ENCODE data around the gene SLC39A6.
"Not testable (repeated sequence)": the region's sequence is repeated elsewhere in the genome, so short reads cannot be mapped to it uniquely, and the experiment has no call there.

Gene SLC39A6

DNA sequence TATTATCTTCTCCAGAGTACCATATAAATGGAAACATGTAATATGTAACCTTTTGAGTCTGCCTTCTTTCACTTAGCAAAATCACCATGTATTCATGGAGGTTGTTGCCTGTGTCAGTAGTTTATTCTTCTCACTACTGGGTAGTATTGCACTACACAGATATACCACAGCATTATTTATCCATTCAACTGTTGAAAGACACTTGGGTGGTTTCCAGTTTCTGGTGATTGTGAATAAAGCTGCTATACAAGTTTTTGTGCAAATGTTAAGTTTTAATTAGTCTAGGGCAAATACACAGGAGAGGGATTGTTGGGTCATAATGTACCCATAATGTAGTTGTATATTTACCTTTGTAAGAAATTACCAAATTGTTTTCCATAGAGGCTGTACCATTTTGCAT, 32.2 kb downstream of the SLC39A6 start:
- DNase-seq, result no peak

DNA sequence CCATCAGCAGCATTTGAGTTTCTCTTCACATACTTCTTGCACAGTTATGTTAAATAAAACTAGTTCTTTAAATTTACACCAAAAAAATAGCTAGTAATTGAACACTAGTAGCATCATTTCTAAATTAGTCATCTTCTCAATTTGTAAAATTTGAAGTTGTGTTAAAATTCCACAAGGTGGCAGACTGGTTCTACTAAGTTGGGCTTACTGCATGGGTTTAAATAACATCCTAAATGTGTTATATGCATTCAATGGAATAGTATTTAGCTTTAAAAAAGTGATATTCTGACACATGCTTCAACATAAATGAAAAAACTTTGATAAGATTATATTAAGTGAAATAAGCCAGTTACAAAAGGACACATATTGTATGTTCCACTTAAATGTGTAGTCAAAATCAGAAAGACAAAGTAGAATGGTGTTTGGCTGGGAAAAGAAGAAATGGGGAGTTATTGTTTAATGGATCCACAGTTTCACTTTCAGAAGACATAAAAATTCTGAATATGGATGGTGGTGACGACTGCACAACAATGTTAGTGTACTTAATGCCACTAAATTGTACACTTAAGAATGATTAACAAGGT, 33.1 kb downstream of the SLC39A6 start:
- no peak for DNase-seq

DNA sequence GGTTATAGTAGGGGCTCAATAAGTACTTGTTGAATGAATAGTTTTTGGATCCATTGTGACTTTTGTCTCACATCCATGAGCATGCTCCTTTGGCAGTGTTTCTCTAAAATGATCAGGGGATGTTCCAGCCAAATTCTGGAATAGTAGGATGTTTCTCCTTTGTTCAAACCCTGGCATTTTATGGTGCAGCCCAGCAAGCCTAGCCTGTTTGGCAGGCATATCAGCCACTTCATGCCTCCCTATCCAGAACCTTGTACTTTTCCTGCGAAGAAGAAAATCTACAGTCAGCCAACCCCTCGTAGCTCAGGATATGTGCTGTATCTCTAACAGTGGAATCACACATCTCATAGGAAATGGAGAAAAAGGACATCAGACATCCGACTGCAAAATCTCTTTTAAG, 34.7 kb downstream of the SLC39A6 start:
- no peak for DNase-seq

DNA sequence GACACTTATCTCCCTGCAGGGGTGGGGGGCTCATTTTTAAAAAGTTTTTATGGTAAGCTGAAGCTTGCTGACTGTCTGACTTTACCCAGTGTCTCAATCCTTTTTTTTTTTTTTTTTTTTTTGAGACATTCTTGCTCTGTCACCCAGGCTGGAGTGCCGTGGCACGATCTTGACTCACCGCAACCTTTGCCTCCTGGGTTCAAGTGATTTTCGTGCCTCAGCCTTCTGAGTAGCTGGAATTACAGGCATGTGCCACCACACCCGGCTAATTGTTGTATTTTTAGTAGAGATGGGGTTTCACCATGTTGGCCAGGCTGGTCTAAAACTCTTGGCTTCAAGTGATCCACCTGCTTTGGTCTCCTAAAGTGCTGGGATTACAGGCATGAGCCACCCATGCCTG, 37.0 kb downstream of the SLC39A6 start:
- not testable (repeated sequence) for DNase-seq

DNA sequence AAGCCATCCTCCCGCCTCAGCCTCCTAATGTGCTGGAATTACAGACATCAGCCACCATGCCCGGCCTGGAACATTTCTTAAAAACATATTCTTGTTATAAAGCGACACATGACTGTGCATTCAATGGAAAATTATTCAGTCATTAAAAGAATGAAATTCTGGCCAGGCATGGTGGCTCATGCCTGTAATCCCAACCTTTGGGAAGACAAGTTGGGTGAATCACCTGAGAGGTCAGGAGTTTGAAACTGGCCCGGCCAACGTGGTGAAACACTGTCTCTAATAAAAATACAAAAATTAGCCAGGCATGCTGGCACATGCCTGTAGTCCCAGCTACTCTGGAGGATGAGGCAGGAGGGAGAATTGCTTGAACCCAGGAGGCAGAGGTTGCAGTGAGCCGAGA, 40.1 kb downstream of the SLC39A6 start:
- DNase-seq, result no peak

DNA sequence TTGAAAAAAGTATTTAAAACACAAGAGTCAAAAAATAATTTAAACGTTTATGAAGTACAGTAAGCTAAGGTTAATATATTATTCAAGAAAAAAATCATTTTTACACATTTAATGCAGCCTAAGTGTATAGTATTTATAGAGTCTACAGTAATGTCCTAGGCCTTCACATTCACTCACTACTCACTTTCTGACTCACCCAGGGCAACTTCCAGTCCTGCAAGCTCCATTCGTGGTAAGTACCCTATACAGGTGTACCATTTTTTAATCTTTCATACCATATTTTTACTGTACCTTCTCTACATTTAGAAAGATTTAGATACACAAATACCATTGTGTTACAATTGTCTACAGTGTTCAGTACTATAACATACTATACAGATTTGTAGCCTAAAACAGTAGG, 40.9 kb downstream of the SLC39A6 start:
- DNase-seq, result no peak

DNA sequence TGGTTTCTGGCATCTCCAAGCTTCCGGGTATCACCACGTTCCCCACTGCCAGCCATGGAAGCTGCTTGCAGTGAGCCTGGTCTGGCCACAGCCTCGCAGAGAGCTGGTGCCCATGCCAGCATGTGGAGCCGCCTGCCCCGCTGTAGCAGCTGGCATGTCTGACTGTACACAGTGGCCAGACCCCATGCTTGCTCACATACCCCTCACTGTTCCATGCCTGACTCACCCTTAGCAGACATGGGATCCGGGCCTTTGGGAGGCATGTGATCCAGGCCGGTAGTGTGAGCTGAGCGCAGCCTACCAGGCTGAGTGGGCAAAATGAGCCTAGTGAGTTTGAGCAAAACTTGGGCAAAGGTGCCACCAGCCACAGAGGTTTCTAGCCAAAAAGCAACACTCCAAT, 43.0 kb downstream of the SLC39A6 start:
- DNase-seq, result no peak

DNA sequence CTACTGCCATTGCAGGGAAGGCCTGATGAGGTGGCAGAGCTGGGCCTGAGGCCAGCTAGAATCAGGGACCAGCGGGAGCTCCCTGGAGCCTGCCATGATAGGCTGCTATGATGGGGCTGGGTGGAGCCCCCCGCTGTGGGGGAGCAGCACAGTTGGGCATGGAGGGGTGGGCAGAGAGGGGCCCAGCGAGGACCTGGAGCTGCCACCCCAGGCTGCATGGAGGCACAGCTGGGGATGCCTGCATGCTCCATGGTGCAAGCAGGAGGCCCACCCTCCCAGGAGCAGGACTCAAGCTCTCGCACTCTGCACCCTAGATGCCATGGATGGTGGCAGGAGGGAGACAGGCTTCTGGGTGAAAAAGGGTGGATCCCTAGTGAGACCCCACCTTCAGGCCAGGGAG, 43.9 kb downstream of the SLC39A6 start:
- no peak for DNase-seq

DNA sequence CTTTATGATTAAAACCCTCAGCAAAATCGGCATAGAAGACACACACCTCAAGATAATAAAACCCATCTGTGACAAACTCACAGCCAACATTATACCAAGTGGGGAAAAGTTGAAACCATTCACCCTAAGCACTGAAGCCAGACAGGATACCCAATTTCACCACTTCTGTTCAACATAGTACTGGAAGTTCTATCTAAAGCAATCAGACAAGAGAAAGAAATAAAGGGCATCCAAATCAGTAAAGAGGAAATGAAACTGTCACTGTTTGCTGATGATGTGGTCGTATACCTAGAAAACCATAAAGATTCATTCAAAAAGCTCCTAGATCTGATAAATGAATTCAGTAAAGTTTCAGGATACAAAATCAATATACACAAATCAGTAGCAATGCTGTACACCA, 45.4 kb downstream of the SLC39A6 start:
- DNase-seq, result no peak

DNA sequence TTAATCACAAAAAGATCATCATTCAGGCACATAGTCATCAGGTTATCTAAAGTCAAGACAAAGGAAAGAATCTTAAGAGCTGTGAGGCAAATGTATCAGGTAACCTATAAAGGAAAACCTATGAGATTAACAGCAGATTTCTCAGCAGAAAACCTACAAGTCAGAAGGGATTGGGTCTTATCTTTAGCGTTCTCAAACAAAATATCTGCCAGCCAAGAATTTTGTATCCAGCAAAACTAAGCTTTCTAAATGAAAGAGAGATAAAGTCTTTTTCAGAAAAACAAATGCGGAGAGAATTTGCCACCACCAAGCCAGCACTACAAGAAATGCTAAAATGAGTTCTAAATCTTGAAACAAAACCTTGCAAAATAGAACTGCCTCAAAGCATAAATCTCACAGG, 48.0 kb downstream of the SLC39A6 start:
- DNase-seq, result not testable (repeated sequence)

DNA sequence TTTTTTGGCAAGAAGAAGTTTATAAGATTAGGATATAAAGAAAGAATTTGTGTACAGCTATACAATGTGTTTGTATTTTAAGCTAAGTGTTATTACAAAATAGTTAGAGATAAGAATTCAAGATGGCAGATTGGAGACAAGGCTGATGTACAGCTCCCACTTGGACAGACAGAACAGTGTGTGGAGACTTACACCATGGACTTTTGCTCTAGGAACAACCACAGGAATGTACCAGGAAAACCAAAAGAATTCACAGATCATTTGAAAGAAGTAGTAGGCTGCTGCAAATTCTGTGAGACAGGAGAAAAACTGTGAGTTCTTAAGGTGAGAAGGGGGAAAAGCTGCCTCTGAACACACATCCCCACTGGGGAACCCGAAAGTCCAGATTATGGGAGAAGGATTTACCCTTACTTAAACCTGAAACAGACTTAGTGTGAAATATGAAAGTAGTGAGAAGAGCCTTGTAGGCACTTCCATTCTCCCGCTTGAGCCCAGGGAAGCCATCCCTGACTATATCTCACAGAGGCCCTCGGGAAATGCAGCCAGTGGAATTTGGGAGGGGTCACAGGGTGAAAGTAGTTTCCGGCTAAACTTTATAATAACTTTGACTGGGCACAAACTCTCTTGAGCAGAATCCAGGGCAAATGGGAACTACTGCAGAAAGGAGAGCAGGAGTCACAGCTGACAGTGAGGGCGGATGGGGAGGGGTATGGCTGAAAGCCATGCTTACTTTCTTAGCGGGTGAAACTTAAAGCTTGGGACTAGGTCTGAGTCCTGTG, 50.2 kb downstream of the SLC39A6 start:
- no peak for DNase-seq

DNA sequence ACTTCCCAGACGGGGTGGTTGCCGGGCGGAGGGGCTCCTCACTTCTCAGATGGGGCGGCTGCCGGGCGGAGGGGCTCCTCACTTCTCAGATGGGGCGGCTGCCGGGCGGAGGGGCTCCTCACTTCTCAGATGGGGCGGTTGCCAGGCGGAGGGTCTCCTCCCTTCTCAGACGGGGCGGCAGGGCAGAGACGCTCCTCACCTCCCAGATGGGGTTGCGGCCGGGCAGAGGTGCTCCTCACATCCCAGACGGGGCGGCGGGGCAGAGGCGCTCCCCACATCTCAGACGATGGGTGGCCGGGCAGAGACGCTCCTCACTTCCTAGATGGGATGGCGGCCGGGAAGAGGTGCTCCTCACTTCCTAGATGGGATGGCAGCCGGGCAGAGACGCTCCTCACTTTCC, 51.4 kb downstream of the SLC39A6 start:
- DNase-seq, result not testable (repeated sequence)

DNA sequence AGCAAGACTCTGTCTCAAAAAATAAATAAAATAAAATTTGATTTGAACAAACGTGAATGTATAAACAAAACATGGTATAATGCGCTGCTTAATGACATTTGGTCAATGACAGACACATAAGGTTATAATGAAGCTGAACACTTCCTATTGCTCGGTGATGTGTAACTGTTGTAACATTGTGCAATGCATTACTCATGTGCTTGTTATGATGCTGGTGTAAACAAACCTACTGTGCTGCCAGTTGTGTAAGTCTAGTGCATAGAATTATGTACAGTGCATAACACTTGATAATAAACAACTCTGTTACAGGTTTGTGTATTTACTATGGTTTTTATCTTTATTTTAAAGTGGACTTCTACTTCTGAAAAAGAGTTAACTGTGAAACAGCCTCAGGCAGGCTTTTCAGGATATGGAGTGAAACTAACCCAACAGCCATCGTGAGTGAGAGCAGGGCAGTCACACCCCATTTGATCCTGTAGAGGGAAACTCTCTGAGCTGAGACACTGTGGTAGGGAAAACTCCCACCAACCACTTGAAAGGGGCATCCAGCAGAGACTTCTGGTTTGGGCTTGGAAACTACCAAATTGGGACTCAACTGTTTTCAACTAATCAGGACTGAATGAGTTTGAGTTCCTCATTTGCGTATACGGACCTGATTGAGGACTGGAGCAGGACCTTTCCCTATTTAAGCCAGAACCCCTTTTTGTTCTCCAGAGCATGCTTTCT, 53.1 kb downstream of the SLC39A6 start:
- no peak for DNase-seq

DNA sequence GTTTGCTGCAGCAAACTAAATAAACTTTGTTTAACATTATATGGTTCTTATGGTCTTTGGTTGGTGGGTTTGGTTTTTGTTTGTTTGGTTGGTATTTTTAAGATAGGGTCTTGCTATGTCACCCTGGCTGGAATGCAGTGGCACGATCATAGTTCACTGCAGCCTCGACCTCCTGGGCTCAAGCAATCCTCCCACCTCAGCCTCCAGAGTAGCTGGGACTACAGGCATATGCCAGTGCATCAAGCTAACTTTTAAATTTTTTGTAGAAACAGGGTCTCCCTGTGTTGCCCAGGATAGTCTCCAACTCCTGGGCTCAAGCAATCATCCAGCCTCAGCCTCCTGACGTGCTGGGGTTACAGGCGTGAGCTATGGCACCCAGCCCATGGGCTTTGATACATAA, 54.7 kb downstream of the SLC39A6 start:
- DNase-seq, result no peak

DNA sequence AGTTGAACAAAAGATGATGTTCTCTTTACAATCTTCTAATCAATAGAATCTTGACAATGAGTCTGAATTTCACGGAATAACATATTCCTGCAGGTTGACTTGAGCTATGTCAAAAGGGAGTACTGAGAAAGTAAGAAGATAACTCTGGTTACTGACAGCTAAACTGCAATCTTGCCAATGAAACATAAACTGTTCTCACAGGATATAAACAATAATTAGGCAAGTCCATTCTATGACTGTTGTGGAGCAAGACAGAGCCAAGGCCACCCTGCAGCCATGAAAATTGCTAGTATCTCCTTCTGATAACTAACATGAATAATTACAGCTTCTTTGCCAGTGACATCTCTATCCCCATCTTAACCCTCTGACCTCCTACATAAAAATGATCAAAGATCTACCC, 55.5 kb downstream of the SLC39A6 start:
- no peak for DNase-seq

DNA sequence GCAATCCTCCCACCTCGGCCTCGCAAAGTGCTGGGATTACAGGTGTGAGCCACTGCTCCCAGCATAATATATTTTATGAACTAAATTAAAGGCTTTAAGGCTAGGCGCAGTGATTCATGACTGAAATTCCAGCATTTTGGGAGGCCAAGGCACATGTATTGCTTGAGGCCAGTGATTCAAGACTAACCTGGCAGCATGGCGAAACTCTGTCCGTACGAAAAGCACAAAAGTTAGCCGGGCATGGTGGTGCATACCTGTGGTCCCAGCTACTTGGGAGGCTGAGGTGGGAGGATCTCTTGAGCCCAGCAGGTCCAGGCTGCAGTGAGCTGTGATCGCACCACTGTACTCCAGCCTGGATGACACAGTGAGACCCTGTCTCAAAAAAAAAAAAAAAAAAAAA, 56.7 kb downstream of the SLC39A6 start:
- DNase-seq, result not testable (repeated sequence)

DNA sequence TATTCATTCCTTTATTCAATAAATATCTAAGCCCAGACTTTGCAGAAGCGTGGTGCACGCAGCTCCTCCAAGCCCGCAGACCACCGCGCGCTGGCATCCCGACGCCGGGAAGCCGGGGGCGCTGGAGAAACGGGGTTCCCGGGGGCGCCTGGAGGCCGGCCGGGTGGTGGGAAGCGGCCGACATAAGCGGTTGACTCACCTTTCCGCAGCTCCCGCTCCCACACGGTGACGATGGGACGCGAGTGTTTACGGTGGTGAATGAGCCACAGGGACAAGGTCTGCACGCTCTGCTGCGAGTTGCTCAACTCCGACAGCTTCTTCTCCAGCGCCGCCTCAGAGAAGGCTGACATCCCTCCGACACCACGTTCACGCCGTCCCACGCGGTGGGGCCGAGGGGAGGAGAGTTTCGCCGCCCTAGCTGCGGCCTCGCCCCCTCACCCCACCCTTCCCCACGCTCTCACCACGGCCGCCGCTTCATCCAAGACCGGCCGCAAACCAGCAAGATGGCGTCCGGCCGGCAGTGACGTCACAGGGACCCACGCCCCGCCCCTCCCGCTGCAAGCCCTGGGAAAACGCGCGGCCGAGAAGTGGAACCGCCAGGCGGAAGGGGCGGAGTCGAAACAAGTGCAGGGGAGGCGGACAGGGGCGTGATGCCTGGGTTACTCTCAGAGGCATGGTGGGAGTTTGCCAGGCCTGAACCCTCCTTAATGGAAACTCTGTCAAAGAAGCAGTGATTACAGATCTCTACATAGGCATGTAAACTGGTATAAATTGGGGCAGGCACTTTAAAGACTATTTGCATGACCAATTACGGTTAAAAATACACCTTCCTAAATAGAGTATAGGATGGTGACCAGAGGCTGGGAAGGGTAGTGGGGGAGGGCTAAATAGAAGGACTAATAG, 61.8 kb downstream of the SLC39A6 start, which contains the start of gene RPRD1A:
RPRD1A (minus strand) TSS at position 505 of the 903 bp plus-strand sequence; CDS start at position 350, 155 bp downstream.
- DNase-seq, result peak; percentile 68 to 99 (median 94)

DNA sequence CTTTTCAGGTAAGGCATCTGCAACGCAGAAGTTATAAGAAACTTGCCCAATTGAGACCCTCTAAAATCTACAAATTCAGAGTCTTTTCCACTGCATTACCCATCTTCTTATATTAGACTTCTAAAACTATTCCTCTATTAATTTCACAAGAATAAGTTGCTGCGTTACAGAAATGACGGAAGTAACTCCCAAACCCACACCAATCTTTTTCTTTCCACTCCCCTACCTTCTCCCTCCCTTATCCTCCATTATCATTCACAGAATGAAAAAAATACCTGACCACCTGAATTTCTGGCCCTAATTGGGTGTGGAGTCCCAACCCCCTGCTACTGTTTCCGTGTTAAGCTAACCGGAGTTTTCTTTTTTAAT, 62.5 kb downstream of the SLC39A6 start:
- no peak for DNase-seq

DNA sequence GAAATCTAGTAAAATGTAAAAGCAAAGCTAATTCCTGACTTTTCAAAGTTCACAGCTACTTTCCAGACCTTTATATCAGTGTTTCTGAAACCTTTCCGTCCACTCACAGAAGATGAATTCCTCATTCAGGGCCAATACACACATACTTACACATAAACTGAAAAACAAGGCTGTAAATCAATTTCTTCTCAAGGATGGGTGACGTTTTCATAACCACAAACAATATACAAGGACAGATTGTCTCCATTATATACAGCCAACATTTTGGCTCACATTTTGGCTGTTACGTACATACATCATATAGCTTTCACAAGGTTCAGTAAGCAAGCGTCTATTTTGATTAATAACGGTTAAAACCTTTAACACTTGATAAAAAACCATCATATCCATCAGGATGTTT, 63.1 kb downstream of the SLC39A6 start:
- no peak for DNase-seq

DNA sequence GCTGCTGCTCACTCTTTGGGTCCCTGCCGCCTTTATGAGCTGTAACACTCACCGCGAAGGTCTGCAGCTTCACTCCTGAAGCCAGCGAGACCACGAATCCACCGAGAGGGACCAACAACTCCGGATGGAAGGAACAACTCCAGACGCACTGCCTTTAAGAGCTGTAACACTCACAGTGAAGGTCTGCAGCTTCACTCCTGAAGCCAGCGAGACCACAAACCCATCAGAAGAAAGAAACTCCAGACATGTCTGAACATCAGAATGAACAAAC, 64.4 kb downstream of the SLC39A6 start:
- not testable (repeated sequence) for DNase-seq

DNA sequence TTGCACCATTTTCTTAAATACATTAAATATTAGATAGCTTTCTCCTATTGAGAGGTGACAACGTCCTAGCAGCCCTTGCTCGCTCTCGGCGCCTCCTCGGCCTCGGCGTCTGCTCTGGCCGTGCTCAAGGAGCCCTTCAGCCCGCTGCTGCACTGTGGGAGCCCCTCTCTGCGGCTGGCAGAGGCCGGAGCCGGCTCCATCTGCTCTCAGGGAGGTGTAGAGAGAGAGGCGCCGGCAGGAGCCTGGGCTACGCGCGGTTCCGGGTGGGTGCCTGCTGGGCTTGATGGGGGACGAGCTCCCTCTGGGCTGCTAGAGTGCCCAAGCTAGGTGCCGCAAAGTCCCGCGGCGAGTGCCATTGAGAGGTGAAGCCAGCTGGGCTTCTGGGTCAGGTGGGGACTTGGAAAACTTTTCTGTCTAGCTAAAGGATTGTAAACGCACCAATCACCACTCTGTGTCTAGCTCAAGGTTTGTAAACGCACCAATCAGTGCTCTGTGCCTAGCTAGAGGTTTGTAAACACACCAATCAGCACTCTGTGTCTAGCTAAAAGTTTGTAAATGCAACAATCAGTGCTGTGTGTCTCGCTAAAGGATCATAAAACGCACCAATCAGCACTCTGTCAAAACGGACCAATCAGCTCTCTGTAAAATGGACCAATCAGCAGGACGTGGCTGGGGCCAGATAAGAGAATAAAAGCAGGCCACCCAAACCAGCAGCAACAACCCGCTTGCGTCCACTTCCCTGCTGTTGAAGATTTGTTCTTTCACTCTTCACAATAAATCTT, 64.9 kb downstream of the SLC39A6 start:
- no peak for DNase-seq

Data from nucleus accumbens (tissue), 56 donors.